Left ventricle myocardium inferior (tissue), 1 donor: ENCODE data around the gene WNT9B. TPM values are rescaled to one million over a fixed set of nuclear protein-coding genes. Genes with fewer than 3 reads are reported as not detected.

Experiments
- DNase-seq: peaks from one replicate; pipeline ENCODE4 v3.0.0-alpha.2; 2020
- H3K27ac ChIP-seq: fragments of 200-600 bp; replicated peaks from 2 replicates; pipeline ENCODE4 v1.8.0; 2021
- H3K27me3 ChIP-seq: fragments of 200-600 bp; 2 replicates; pipeline ENCODE4 v1.8.0; 2021; ENCODE audit warnings: low read depth
- H3K36me3 ChIP-seq: fragments of 200-600 bp; 2 replicates; pipeline ENCODE4 v1.8.0; 2021
- H3K4me1 ChIP-seq: fragments of 200-600 bp; 2 replicates; pipeline ENCODE4 v1.8.0; 2021
- H3K4me3 ChIP-seq: fragments of 200-600 bp; 2 replicates; pipeline ENCODE4 v1.8.0; 2021; ENCODE audit warnings: mild to moderate bottlenecking, moderate library complexity
- H3K9me3 ChIP-seq: fragments of 200-600 bp; replicated peaks from 2 replicates; pipeline ENCODE4 v1.8.0; 2021
- intact Hi-C: fragments of 100-400 bp; cut with micrococcal nuclease; formaldehyde crosslinking; loops from one replicate; pipeline ENCODE4 v1.11.0; 2022
- total RNA-seq: library from RNA; stranded (reverse); fragmentation: NEBNext Ultra II Directional; extraction: Animal tissue kit (Norgen Biotek cat#: 25700); gene quantifications from one replicate; pipeline ENCODE4 v1.2.1, GENCODE V29; 2021
- TF ChIP-seq, protein P1 (sequence below): fragments of 200-600 bp; IDR thresholded peaks from 2 replicates; pipeline ENCODE4 v1.8.0; 2021; ENCODE audit warnings: antibody characterized with exemption, mild to moderate bottlenecking, borderline replicate concordance
- donor health status: DM: no; HTN: yes; CAD: no; lungs with severe emphysema.

The WNT9B gene
- total RNA-seq, 1 donor from 2014 or later: 0.85 TPM

DNA sequence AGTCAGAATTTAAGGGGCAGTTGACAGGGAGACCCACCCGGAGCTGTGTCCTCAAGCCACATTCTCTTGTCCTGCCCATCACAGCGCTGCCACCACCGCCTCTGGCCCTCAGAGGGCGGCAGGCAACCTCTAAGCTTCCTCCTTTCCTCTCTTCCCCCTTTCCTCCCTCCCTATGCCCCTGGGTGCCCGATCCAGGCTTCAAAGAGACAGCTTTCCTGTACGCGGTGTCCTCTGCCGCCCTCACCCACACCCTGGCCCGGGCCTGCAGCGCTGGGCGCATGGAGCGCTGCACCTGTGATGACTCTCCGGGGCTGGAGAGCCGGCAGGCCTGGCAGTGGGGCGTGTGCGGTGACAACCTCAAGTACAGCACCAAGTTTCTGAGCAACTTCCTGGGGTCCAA, 23.5 kb downstream of the WNT9B start:
- no peaks in the 10 kb centered on the region for H3K27me3 ChIP-seq
- H3K4me1 ChIP-seq: peaks cover 5% of the 10 kb centered on the region
- H3K4me3 ChIP-seq: no peak overlapping the region
- DNase-seq: no peak
- H3K36me3 ChIP-seq: no peaks in the 10 kb centered on the region
- intact Hi-C loops: no loop called here
- no peak overlapping the region for H3K27ac ChIP-seq
- no peaks in the 10 kb centered on the region for H3K9me3 ChIP-seq
- TF ChIP-seq, protein P1, sequence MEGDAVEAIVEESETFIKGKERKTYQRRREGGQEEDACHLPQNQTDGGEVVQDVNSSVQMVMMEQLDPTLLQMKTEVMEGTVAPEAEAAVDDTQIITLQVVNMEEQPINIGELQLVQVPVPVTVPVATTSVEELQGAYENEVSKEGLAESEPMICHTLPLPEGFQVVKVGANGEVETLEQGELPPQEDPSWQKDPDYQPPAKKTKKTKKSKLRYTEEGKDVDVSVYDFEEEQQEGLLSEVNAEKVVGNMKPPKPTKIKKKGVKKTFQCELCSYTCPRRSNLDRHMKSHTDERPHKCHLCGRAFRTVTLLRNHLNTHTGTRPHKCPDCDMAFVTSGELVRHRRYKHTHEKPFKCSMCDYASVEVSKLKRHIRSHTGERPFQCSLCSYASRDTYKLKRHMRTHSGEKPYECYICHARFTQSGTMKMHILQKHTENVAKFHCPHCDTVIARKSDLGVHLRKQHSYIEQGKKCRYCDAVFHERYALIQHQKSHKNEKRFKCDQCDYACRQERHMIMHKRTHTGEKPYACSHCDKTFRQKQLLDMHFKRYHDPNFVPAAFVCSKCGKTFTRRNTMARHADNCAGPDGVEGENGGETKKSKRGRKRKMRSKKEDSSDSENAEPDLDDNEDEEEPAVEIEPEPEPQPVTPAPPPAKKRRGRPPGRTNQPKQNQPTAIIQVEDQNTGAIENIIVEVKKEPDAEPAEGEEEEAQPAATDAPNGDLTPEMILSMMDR: no peak

DNA sequence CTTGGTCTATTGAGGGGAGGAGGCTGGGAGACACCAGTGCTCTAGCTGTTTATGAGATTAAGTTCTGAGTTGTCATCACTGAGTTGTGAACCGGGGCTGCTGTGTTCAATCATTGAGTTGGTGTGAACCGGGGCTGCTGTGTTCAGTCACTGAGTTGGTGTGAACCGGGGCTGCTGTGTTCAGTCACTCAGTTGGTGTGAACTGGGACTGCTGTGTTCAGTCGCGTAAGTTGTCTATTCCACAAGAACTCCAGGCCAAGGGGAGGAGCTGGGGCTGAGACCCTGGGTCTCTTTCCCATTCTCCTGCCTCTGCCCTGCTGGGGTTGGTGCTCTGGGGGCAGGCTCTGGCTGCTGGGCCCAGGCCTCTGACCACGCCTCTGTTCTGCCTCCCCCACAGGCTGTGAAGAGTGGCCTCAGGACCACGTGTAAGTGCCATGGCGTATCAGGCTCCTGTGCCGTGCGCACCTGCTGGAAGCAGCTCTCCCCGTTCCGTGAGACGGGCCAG, 24.5 kb downstream of the WNT9B start:
- no peaks in the 10 kb centered on the region for H3K27me3 ChIP-seq
- TF ChIP-seq, protein P1: no peak
- intact Hi-C loops: no loop called here
- DNase-seq: no peak
- peaks cover 5% of the 10 kb centered on the region for H3K4me1 ChIP-seq
- H3K27ac ChIP-seq: no peak overlapping the region
- H3K36me3 ChIP-seq: no peaks in the 10 kb centered on the region
- no peak overlapping the region for H3K4me3 ChIP-seq
- H3K9me3 ChIP-seq: no peaks in the 10 kb centered on the region

DNA sequence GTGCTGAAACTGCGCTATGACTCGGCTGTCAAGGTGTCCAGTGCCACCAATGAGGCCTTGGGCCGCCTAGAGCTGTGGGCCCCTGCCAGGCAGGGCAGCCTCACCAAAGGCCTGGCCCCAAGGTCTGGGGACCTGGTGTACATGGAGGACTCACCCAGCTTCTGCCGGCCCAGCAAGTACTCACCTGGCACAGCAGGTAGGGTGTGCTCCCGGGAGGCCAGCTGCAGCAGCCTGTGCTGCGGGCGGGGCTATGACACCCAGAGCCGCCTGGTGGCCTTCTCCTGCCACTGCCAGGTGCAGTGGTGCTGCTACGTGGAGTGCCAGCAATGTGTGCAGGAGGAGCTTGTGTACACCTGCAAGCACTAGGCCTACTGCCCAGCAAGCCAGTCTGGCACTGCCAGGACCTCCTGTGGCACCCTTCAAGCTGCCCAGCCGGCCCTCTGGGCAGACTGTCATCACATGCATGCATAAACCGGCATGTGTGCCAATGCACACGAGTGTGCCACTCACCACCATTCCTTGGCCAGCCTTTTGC, 25.0 kb downstream of the WNT9B start:
- no peaks in the 10 kb centered on the region for H3K9me3 ChIP-seq
- H3K36me3 ChIP-seq: no peaks in the 10 kb centered on the region
- DNase-seq: no peak
- H3K27ac ChIP-seq: peak overlapping the region; percentile 57
- TF ChIP-seq, protein P1: no peak
- H3K27me3 ChIP-seq: no peaks in the 10 kb centered on the region
- no peak overlapping the region for H3K4me3 ChIP-seq
- peaks cover 5% of the 10 kb centered on the region for H3K4me1 ChIP-seq
- intact Hi-C loops: no loop called here

DNA sequence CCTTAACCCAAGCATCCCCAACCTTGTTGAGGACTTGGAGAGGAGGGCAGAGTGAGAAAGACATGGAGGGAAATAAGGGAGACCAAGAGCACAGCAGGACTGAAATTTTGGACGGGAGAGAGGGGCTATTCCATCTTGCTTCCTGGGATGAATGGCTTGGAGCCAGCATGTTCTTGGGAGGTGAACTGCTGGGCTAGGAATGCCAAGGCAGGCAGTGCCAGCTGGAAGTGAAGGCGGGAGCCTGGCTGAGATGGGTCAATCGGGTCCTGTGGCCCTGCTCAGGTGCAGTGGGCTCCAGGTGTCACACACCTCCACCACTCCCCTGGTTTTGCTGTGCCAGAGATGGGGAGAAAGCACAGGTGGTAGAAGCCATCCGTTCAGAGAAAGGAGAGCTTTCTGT, 25.5 kb downstream of the WNT9B start:
- Histone ChIP-seq H3K9me3 (no peaks in the 10 kb centered on the region), H3K4me3 (no peak overlapping the region), H3K4me1 (peaks cover 5% of the 10 kb centered on the region), H3K27ac (peak overlapping the region; percentile 57), H3K27me3 (peaks cover 3% of the 10 kb centered on the region), H3K36me3 (no peaks in the 10 kb centered on the region)
- intact Hi-C loops: no loop called here
- TF ChIP-seq, protein P1: no peak
- DNase-seq: no peak

DNA sequence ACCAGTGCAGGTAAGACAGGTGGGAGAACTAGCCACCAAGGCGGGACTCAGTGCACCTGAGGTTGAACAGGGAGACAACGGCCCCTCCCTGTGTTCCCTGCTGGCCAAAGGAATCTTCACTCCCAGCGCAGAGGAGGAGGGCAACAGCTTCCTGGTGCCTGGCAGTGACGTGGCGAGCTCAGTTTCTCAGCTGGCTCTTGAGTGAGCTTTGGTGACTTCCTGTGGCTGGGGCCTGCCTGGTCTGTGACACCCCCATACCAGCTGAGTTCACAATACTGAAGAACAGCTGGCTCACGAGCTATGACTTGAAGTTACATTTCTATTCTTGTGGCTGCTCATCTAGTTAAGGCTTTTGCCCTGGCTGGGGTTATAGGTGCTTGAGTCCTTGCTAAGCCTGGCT, 26.1 kb downstream of the WNT9B start:
- Histone ChIP-seq H3K27me3 (peaks cover 7% of the 10 kb centered on the region), H3K4me1 (peaks cover 5% of the 10 kb centered on the region), H3K4me3 (no peak overlapping the region), H3K9me3 (no peaks in the 10 kb centered on the region), H3K36me3 (no peaks in the 10 kb centered on the region), H3K27ac (peak overlapping the region; percentile 57)
- TF ChIP-seq, protein P1: no peak
- peak; percentile 33 for DNase-seq
- intact Hi-C loops: no loop called here
